Measurements from ENCODE around the gene SLC35E4. TPM values are rescaled to one million over a fixed set of nuclear protein-coding genes. Genes with fewer than 3 reads are reported as not detected.

The SLC35E4 gene
- total RNA-seq, 1 experiment from 2014 or later: 5.3 TPM

DNA sequence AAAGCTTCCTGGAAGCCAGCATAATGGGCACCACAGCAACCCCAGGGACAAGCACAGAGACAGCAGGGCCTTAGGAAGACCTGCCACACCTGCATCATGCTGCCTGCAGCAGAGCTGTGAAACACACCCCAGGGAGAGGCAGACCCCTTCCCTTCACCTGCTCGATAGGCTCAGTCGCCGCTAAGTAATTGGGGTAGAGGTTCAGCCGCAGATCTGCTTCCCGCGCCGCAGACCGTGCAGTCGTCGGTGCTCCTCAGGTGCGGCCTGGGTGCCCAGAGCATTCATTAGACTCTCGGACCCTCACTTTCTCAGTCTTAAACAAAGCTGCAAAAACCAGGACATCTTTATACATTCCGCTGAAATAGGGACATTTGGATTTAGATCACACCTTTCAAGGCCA is 29.2 kb downstream of the SLC35E4 start (continued):
- no peak for TF ChIP-seq CTCF (IDR thresholded peaks at IDR 0.05)
- no peak for TF ChIP-seq NFYB (CRISPR knock-in tag; conservative IDR thresholded peaks at IDR 0.05; ENCODE audit: low read depth)
- no peak for TF ChIP-seq TEAD1 (CRISPR knock-in tag; IDR thresholded peaks at IDR 0.05)
- no peak for TF ChIP-seq ZNF423 (CRISPR knock-in tag; IDR thresholded peaks at IDR 0.05)
- TF ChIP-seq NR1H2 (CRISPR knock-in tag; IDR thresholded peaks at IDR 0.05): no peak

DNA sequence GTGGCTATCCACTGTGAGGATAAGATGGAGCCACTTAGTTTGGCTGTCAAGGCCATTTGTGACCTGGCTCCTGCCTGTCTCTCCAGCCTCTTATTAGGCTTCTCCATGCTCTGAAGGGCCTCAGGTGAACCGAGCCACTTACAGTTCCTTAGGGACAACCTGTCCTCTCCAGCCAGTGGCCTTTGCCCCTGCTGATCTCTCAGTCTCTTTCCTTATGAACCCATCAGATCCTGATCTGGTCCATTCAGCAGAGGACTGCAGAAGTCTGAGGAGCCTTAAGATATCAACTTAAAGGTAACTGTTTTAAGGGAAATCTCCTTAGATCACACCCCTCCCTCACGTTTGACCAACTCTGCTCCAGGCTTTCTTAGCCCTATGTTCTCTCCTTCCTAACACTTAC is 29.7 kb downstream of the SLC35E4 start:
- ChIA-PET POLR2A (no interaction called here), CTCF (interaction anchor here (1.2 kb wide), 1 partner anchor 31 kb away, joined by 4 read pairs; no protein-coding TSS in a partner anchor)
- Mint-ChIP-seq H3K4me3 (no peak overlapping the region), H3K9me3 (0 out of 2 replicates have a peak, but pooled peaks cover 3% of the 10 kb centered on the region), H3K4me1 (peaks cover 12% of the 10 kb centered on the region), H3K27me3 (ENCODE audit: low read depth) (peaks cover 30% of the 10 kb centered on the region), H3K36me3 (no peaks in the 10 kb centered on the region), H3K27ac (no peak overlapping the region)
- DNase-seq (ENCODE audit: low spot score): no peak
- TF ChIP-seq NR3C1 (CRISPR knock-in tag; conservative IDR thresholded peaks at IDR 0.05; ENCODE audit: low read depth) (no peak), NFYB (CRISPR knock-in tag; conservative IDR thresholded peaks at IDR 0.05; ENCODE audit: low read depth) (no peak), CDX4 (CRISPR knock-in tag; IDR thresholded peaks at IDR 0.05; ENCODE audit: borderline replicate concordance) (no peak), HMGA2 (CRISPR knock-in tag; IDR thresholded peaks at IDR 0.05) (no peak), TEAD4 (CRISPR knock-in tag; IDR thresholded peaks at IDR 0.05) (no peak), NR2C2 (CRISPR knock-in tag; IDR thresholded peaks at IDR 0.05) (no peak), CTCF (IDR thresholded peaks at IDR 0.05) (no peak), ZNF532 (CRISPR knock-in tag; IDR thresholded peaks at IDR 0.05; ENCODE audit: borderline replicate concordance) (no peak), JUN (CRISPR knock-in tag; IDR thresholded peaks at IDR 0.05) (no peak), ETV6 (CRISPR knock-in tag; IDR thresholded peaks at IDR 0.05) (no peak), EMX1 (CRISPR knock-in tag; IDR thresholded peaks at IDR 0.05) (no peak), ATF3 (CRISPR knock-in tag; conservative IDR thresholded peaks at IDR 0.05) (no peak), ZNF671 (CRISPR knock-in tag; IDR thresholded peaks at IDR 0.05) (no peak)
- TF ChIP-seq, protein P1, sequence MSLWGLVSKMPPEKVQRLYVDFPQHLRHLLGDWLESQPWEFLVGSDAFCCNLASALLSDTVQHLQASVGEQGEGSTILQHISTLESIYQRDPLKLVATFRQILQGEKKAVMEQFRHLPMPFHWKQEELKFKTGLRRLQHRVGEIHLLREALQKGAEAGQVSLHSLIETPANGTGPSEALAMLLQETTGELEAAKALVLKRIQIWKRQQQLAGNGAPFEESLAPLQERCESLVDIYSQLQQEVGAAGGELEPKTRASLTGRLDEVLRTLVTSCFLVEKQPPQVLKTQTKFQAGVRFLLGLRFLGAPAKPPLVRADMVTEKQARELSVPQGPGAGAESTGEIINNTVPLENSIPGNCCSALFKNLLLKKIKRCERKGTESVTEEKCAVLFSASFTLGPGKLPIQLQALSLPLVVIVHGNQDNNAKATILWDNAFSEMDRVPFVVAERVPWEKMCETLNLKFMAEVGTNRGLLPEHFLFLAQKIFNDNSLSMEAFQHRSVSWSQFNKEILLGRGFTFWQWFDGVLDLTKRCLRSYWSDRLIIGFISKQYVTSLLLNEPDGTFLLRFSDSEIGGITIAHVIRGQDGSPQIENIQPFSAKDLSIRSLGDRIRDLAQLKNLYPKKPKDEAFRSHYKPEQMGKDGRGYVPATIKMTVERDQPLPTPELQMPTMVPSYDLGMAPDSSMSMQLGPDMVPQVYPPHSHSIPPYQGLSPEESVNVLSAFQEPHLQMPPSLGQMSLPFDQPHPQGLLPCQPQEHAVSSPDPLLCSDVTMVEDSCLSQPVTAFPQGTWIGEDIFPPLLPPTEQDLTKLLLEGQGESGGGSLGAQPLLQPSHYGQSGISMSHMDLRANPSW (CRISPR knock-in tag; conservative IDR thresholded peaks at IDR 0.05; ENCODE audit: low read depth): no peak
- TF ChIP-seq, protein P2, sequence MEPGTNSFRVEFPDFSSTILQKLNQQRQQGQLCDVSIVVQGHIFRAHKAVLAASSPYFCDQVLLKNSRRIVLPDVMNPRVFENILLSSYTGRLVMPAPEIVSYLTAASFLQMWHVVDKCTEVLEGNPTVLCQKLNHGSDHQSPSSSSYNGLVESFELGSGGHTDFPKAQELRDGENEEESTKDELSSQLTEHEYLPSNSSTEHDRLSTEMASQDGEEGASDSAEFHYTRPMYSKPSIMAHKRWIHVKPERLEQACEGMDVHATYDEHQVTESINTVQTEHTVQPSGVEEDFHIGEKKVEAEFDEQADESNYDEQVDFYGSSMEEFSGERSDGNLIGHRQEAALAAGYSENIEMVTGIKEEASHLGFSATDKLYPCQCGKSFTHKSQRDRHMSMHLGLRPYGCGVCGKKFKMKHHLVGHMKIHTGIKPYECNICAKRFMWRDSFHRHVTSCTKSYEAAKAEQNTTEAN (CRISPR knock-in tag; IDR thresholded peaks at IDR 0.05): no peak
- TF ChIP-seq, protein P3, sequence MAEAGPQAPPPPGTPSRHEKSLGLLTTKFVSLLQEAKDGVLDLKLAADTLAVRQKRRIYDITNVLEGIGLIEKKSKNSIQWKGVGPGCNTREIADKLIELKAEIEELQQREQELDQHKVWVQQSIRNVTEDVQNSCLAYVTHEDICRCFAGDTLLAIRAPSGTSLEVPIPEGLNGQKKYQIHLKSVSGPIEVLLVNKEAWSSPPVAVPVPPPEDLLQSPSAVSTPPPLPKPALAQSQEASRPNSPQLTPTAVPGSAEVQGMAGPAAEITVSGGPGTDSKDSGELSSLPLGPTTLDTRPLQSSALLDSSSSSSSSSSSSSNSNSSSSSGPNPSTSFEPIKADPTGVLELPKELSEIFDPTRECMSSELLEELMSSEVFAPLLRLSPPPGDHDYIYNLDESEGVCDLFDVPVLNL (CRISPR knock-in tag; IDR thresholded peaks at IDR 0.05; ENCODE audit: borderline replicate concordance, low read depth): no peak
- ATAC-seq: no peak

Data from WTC11 (cell line).